ENCODE results near the gene NACAD.
"Not testable (repeated sequence)": the region's sequence is repeated elsewhere in the genome, so short reads cannot be mapped to it uniquely, and the experiment has no call there.

The NACAD gene

DNA sequence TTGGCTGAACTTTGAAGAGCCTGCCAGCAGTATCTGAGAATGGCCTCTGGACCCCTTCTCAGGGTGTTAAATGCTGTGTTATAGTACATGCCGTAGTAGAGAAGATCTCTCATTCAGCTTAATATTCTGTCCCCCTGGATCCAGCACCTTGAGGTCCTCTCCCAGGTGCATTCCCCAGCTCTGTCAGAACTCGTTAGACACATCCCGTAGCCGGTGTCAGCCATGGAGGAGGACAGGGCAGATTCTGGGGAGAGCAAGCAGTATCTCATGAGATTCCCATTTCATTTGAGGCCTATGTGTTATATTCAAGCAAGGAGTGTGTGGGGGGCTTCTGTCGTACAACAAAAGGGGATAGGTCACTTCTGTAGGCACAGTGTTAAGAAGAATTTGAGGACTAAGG, 34.8 kb downstream of the NACAD start:
- DNase-seq (ENCODE audit: low spot score): no peak

DNA sequence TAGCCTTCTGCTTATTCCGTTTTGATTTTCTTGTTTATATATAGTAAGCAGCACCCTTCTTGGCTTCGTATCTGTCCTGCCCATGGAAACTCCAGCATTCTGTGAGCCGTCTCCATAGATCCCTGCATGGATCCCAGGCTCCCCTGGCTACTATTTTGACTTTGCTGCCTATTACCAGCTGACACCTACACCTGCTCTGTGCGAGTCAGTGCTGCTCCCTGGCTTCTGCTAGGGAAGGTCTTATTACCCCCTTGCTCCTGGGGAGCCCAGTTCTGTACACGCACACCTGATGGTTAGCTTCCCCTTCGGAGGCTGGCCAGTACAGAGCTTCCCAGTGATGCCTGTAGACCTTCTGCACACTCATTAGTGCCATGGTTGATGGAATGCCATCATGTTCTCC, 35.4 kb downstream of the NACAD start:
- no peak for DNase-seq (ENCODE audit: low spot score)

GRCh38 chr7:45052011-45052410, 36.8 kb downstream of the NACAD start:
- no peak for DNase-seq (ENCODE audit: low spot score)

DNA sequence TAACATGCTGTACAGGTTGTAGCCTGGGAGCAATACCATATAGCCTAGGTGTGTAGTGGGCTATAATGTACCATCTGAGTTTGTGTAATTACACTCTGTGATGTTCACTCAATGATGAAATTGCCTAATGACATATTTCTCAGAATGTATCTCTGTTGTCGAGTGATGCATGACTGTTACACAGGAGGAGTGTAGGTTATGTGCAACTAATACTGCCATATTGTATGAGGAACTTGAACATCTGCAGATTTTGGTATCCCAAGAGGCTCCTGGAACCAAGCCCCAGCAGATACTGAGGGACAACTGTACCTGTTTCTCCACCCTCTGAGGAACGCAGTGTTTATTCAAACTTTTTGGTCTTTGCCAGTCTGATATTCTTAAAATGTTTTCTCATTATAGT, 38.6 kb downstream of the NACAD start:
- DNase-seq (ENCODE audit: low spot score): no peak

GRCh38 chr7:45048748-45049147, 40.0 kb downstream of the NACAD start:
- no peak for DNase-seq (ENCODE audit: low spot score)

- DNase-seq (ENCODE audit: low spot score): no peak
Measured at GRCh38 chr7:45044338-45044737, 44.4 kb downstream of the NACAD start.

DNA sequence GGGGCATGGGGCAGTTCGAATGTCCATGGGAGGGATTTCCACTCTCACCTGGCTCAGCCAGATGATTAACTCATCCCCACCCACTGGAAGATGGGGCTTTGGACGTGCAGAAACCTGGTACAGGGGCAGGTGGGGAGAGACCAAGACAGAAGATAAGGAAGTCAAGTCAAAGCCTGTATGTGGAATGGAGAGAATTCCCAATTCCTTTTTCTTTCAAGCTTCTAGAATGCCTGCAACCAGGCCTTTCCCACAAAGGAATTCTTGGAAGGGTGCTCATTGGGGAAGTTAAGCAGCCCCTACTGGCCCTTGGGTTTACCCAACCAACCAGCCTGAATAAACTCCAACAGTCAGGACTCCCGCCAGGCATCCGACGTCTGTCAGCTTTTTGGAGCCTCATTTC, 49.7 kb downstream of the NACAD start:
- no peak for DNase-seq (ENCODE audit: low spot score)

DNA sequence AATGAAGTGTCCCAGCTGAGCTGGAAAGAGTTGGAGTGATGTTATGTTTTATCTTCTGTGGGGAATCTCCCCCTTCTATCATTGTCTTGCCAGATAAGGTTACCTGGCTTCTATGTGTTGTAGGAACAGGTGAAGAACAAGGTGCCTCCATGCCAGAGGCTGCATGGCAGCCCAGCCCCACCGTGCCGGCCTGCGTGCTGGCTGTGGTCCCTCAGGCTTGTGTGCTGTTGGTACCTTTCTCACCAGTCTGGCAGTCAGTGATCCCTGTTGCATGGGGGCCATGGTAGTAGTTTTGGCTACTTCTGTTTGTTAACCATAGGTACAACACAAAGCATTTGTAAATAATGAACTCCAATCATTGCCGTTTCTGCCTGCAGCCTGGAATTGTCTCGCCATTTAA, 50.9 kb downstream of the NACAD start:
- no peak for DNase-seq (ENCODE audit: low spot score)

- DNase-seq (ENCODE audit: low spot score): no peak
Measured at GRCh38 chr7:45036796-45037195, 52.0 kb downstream of the NACAD start.

DNA sequence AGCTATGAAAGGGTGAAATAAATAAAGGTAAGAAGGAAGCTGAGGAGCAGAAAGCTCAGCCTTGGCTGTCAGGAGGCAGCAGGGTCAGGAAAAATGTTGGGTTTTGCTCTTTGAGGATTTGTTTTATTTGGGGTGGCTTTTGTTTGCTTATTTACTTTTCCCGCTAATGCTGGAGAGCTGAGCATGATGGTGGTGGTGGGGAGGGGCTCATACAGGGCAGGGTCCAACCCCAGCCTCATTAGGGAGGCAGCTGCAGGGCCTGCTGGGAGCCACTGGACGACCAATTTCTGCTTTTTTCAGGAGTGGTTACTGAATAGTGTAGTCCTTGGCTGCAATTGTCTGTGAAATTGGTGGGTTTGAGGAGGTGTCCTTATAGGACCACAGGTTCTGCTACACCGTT, 52.5 kb downstream of the NACAD start:
- peak; percentile 37 for DNase-seq (ENCODE audit: low spot score)

DNA sequence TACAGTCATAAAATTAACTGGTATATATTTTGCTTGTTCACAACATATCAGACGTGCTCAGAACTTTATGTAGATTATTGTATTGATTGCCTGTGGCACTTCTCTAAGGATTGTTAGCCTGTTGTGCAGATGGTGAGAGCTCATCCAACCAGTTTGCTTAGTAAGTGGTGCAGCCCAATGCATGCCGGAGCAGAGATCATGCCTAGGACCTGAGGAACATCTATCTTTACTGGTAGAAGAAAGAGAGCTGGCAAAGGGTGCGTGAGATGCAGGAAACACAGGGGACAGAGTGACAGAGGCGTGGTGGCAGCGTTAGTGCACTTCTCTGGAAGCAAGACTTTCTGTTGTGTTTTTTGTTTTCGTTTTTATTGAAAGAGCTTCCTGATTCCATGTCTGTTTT, 52.9 kb downstream of the NACAD start:
- no peak for DNase-seq (ENCODE audit: low spot score)

DNA sequence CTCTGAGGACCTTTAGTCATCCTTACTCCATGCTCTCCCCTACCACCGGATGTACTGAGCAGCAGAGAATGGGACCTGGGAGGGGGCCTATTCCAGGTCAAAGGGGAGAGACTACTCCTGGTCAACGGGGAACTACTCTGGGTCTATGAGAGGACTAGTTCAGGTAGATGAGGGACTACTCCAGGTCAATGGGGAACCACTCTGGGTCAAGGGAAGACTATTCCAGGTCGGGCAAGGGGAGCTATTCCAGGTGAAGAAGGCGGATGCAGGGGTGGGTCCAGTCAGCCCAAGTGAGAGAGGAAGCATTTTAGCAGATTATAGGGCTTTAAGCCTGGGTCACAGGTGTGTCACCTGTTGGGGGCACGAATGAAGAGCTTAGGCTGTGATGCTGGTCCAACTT, 53.4 kb downstream of the NACAD start:
- no peak for DNase-seq (ENCODE audit: low spot score)

DNA sequence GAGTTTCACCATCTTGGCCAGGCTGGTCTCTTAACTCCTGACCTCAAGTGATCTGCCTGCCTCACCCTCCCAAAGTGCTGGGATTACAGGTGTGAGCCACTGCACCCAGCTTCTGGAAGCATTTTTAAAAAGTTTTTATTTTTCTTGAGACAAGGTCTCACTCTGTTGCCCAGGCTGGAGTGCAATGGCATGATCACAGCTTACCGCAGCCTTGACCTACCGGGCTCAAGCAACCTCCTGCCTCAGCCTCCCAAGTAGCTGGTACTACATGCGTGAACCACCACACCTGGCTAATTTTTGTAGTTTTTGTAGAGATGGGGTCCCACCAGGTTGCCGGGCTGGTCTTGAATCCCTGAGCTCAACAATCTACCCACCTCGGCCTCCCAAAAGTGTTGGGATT, 54.1 kb downstream of the NACAD start:
- DNase-seq (ENCODE audit: low spot score): not testable (repeated sequence)

GRCh38 chr7:45033931-45034290, 54.9 kb downstream of the NACAD start:
- no peak for DNase-seq (ENCODE audit: low spot score)

DNA sequence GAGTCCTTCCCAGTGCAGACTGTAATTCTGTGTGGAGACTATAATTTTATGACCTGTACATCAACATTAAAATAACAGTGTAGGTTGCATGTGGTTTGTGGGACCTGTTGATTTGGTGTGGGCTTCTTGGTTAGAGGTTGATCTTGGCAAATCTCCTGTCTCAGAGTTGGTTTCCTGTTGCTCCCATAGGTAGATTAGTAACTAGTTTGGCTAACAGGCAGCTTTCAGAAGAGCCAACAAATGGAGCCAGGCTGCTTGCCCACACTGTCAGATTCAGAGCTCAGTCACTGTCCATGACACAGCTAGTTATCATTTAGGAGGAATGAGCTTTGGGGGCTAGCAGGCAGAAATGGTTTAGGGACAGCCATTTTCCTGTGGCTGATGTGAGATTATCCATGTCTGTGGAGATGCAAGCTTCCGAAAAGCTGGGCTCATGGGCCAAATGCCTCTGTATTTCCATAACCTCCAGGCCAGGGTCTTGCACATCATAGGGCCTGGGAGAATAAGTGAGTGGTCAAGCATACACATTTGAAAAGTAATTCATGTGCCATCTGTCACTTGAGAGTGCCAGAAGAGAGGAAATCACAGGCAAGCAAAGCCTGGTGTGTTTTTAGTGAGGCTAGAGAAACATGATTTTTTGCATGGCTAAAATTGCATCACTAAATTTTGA, 55.4 kb downstream of the NACAD start:
- DNase-seq (ENCODE audit: low spot score): no peak

GRCh38 chr7:45032421-45032820, 56.3 kb downstream of the NACAD start:
- no peak for DNase-seq (ENCODE audit: low spot score)

DNA sequence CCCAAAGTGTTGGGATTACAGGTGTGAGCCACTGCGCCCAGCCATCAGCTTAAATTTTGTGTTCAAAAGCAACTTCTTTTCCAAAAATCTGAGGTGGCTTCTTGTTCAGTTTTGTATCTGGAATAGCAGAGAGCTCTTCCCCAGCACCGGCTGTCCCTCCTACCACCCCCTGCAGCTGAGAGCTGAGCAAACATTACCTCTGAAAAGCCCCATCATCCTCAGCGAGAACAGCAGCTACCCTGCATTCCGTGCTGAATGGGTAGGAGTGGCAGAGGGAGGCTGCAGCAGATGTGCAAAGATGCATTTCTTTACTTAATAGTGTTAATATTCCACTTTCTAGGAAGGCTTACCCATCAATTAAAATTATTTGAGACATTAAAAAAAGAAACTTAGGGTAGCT, 56.9 kb downstream of the NACAD start:
- no peak for DNase-seq (ENCODE audit: low spot score)
